Adrenal gland (tissue), 5 donors: ENCODE results near the gene ZNF146.

ENCODE experiments used
- CTCF ChIP-seq, 6 experiments: fragments of 450-650 bp in 4 of 6; fragments of 200-600 bp in 2 of 6; sonication (generic) in 1 of 6; IDR thresholded peaks; 1 replicate in 5 of 6; 2 replicates in 1 of 6; pipeline versions ENCODE4 v1.5.1 to v1.8.0; 2016 to 2021; ENCODE audit warnings: antibody characterized with exemption in 6 of 6, mild to moderate bottlenecking in 2 of 6, moderate library complexity in 1 of 6
- POLR2A ChIP-seq, 2 donors: fragments of 450-650 bp; IDR thresholded peaks; one replicate each; pipeline ENCODE4 v1.6.1; 2017; ENCODE audit warnings: antibody characterized with exemption in 2 of 2, mild to moderate bottlenecking in 2 of 2, moderate library complexity in 1 of 2
- donor health status: DM: no; HTN: no; CAD: no.

GRCh38 chr19:36267061-36267845, 52.3 kb downstream of the ZNF146 start:
- no peak for TF ChIP-seq CTCF (IDR thresholded peaks at IDR 0.05)
- no peak for TF ChIP-seq POLR2A (IDR thresholded peaks at IDR 0.05)
